Spleen (tissue), 7 donors: ENCODE results near the gene CANX.

ENCODE experiments used
- POLR2A ChIP-seq, 3 donors: fragments of 450-650 bp; IDR thresholded peaks; one replicate each; pipeline ENCODE4 v1.5.1; 2017; ENCODE audit warnings: antibody characterized with exemption in 3 of 3, mild to moderate bottlenecking in 1 of 3
- TF ChIP-seq, protein P1 (sequence below), 11 experiments: fragments of 200-600 bp in 7 of 11; fragments of 450-650 bp in 4 of 11; sonication (generic) in 4 of 11; IDR thresholded peaks in 8 of 11; conservative IDR thresholded peaks in 3 of 11; 1 replicate in 7 of 11; 2 replicates in 4 of 11; pipeline versions ENCODE4 v1.4.0 to v1.8.0; 2016 to 2021; ENCODE audit warnings: antibody characterized with exemption in 11 of 11, inconsistent platforms in 4 of 11, mild to moderate bottlenecking in 1 of 11
- donor health status: DM: no; HTN: no; CAD: no; lungs with moderate emphysema.
- donor health status: DM: no; HTN: no; CAD: no.
- donor health status: DM: no; HTN: no; CAD: no.

DNA sequence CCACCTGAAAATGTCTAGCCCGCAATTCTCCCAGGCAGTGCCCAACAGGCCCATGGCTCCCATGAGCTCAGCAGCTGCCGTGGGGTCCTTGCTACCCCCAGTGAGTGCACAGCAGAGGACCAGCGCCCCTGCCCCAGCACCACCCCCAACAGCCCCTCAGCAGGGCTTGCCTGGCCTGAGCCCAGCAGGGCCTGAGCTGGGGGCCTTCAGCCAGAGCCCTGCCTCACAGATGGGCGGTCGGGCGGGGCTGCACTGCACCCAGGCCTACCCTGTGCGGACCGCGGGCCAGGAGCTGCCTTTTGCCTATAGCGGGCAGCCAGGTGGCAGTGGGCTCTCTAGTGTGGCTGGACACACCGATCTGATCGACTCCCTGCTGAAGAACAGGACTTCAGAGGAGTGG is 75.7 kb downstream of the CANX start:
- no peak for TF ChIP-seq POLR2A (IDR thresholded peaks at IDR 0.05)
- TF ChIP-seq, protein P1, sequence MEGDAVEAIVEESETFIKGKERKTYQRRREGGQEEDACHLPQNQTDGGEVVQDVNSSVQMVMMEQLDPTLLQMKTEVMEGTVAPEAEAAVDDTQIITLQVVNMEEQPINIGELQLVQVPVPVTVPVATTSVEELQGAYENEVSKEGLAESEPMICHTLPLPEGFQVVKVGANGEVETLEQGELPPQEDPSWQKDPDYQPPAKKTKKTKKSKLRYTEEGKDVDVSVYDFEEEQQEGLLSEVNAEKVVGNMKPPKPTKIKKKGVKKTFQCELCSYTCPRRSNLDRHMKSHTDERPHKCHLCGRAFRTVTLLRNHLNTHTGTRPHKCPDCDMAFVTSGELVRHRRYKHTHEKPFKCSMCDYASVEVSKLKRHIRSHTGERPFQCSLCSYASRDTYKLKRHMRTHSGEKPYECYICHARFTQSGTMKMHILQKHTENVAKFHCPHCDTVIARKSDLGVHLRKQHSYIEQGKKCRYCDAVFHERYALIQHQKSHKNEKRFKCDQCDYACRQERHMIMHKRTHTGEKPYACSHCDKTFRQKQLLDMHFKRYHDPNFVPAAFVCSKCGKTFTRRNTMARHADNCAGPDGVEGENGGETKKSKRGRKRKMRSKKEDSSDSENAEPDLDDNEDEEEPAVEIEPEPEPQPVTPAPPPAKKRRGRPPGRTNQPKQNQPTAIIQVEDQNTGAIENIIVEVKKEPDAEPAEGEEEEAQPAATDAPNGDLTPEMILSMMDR (IDR thresholded peaks at IDR 0.05 in 8 of 11, conservative IDR thresholded peaks at IDR 0.05 in 3 of 11), result no peak
